Measurements from ENCODE around the gene CCDC182. TPM values are rescaled to one million over a fixed set of nuclear protein-coding genes. Genes with fewer than 3 reads are reported as not detected.

The CCDC182 gene
- not detected for total RNA-seq

DNA sequence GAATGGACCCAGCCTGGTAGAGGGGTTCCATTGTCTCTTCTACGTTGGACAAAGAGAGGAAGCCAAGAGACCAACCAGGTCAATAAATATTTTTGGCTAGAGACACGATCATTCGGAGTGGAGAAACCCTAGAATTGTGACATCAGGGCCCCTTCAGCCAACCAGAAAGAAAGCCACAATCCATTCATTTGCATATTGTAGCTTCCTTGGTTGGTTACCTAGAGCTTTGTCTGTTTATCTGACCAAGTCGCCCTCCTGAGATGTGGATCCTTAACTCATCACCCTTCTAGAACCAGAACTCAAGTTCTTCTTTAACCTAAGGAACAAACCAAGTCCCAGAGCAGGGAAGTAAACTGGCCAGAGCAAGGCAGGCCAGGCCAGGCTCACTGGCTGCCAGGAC lies at the start of gene CCDC182:
Gene CCDC182 (minus strand): TSS at position 58 of the 400 bp plus-strand sequence. CDS start 27 bp downstream, at position 31.
- DNase-seq (ENCODE audit: low spot score), result no peak

DNA sequence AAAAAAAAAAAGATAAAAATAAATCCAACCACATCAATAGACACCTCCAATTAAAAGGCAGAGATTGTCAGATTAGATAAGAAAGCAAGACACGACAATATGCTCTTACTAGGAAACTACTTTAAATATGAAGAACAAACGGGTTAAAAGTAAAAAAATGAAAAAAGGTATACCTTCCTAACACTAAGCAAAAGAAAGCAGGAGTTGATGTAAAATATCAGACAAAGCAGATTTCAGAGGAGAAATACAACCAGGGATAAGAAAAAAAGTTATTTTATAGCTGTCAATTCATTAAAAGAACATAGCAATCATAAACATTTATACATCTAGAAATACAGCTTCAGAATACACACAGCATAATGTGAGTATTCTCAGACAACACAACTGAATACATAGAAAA lies 49.7 kb upstream of the CCDC182 start:
- no peak for DNase-seq (ENCODE audit: low spot score)

GRCh38 chr17:57788725-57789124 lies 43.6 kb upstream of the CCDC182 start:
- no peak for DNase-seq (ENCODE audit: low spot score)

DNA sequence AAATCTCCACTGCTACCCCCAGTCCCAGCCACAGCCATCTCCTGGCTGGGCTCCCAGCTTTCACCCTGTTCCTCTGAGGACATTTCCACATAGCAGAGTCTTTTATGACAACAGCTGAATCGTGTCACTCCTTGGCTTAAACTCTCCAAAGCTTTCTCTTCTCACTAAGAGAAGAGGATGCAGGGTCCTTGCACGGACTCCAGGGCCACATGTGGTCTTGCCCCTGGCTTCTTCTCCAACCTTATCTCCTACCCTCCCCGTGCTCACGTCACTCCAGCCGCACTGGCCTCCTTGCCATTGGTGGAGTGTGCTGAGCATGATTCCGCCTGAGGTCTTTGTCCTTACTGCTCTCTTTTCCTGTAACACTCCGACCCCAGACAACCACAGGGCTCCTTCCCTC lies 39.9 kb upstream of the CCDC182 start:
- DNase-seq (ENCODE audit: low spot score), result peak; percentile 36

GRCh38 chr17:57784226-57784895 lies 39.3 kb upstream of the CCDC182 start:
- no peak for DNase-seq (ENCODE audit: low spot score)

- DNase-seq (ENCODE audit: low spot score), result peak; percentile 67
These were observed 38.2 kb upstream of the CCDC182 start for GRCh38 chr17:57783338-57783742.

DNA sequence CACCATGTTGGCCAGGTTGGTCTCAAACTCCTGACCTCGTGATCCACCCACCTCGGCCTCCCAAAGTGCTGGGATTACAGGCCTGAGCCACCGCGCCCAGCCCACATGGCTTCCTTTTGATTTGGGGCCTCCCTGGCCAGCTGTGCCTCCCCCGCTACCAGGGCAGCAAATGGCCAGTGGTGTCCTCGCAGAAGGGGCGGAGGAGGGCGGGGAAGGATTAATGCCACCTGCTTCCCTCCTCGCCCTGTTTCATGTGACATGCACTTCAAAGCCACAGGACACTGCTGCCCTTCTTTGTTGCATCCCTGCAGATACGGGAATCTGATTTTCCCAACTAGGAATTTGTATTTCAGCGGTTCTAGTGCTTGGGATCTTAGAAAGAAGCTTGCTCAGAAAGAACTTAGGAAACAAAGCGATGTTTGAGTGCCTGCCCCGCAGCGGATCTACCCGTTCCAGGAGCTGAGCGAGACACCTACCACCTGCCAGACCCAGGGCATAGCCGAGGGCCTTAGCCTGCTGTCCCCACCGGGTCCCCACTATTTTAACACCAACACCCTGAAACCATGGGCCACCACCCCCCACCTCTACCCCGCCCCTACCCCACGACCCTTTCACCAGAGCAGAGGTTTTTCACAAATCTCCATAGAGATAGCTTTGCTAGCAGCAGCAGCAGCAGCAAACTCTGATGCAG lies 37.7 kb upstream of the CCDC182 start:
- no peak for DNase-seq (ENCODE audit: low spot score)

GRCh38 chr17:57782062-57782490 lies 37.0 kb upstream of the CCDC182 start:
- DNase-seq (ENCODE audit: low spot score), result no peak

- DNase-seq (ENCODE audit: low spot score), result no peak
These were observed 36.4 kb upstream of the CCDC182 start for GRCh38 chr17:57781386-57782061.

DNA sequence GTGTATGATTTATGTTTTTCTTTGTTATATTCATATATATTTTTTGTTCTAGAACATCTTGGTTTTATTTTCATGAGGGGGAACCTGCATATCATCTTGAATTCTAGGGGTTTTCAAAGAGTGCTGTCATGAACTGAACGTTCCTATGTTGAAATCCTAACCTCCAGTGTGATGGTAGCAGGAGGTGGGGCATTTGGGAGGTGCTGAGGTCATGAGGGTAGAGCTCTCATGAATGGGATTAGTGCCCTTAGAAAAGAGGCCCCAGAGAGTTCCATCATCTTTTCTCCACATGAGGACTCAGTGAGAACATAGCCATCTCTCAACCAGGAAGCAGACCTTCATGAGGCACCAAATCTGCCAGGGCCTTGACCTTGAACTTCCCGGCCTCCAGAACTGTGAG lies 34.6 kb upstream of the CCDC182 start:
- DNase-seq (ENCODE audit: low spot score), result no peak

DNA sequence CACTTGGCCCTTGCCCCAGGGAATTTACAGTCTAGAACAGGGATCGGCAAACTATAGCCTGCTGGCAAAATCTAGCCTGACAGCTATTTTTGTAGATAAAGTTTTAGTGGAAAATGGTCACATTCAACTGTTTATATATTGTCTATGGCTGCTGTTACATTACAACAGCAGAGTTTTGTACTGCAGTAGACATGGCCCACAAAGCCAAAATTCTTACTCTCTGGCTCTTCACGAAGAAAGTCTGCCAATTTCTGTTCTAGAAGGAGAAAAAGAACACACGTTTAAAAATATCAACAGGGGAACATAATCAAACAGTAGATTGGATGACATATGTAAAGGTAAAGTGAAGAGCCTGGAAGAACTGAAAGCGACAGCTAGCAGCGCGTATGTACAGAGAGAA lies 33.2 kb upstream of the CCDC182 start:
- no peak for DNase-seq (ENCODE audit: low spot score)

GRCh38 chr17:57776366-57776765 lies 31.3 kb upstream of the CCDC182 start:
- no peak for DNase-seq (ENCODE audit: low spot score)

DNA sequence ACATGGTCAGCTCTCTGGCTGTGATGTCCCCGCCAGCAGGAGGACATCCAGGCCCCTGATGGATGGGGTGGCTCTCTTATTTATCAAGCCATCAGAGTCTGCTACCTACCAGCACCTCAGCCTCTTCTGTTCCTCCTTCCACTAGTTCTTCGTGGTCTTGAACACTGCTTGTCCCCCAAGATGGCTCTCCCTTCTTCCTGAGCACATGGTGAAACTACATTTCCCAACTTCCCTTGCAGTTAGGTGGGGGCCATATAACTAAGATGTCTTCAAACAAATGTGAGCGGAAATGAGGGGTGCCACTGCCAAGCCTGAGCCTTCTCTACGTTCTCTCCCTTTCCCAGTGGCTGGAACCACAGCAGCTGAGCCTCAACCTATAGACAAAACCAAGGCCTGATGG lies 29.8 kb upstream of the CCDC182 start:
- no peak for DNase-seq (ENCODE audit: low spot score)

DNA sequence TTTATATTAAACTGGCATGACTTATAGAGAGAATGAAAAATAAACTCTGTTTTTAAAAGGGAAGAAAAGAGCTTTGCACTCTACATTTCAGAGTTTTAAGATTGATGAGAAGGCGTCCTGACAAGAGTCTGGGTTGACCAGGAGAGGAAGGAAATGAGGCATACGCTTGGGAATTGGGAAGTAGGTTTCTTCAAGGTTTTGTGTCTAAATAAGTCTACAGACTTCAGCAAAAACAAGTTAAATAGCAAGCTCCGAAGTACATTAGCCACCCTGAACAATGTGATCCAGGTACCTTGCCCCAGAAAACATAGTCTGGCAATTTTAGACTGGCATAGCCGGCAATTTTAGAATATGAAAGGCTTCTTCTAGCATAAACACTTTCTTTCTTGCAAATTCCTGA lies 28.5 kb upstream of the CCDC182 start:
- DNase-seq (ENCODE audit: low spot score), result no peak

- no peak for DNase-seq (ENCODE audit: low spot score)
These were observed 27.7 kb upstream of the CCDC182 start for GRCh38 chr17:57772774-57773173.

GRCh38 chr17:57767561-57767960 lies 22.5 kb upstream of the CCDC182 start:
- DNase-seq (ENCODE audit: low spot score), result no peak

- DNase-seq (ENCODE audit: low spot score), result no peak
These were observed 21.3 kb upstream of the CCDC182 start for GRCh38 chr17:57766318-57766943.

DNA sequence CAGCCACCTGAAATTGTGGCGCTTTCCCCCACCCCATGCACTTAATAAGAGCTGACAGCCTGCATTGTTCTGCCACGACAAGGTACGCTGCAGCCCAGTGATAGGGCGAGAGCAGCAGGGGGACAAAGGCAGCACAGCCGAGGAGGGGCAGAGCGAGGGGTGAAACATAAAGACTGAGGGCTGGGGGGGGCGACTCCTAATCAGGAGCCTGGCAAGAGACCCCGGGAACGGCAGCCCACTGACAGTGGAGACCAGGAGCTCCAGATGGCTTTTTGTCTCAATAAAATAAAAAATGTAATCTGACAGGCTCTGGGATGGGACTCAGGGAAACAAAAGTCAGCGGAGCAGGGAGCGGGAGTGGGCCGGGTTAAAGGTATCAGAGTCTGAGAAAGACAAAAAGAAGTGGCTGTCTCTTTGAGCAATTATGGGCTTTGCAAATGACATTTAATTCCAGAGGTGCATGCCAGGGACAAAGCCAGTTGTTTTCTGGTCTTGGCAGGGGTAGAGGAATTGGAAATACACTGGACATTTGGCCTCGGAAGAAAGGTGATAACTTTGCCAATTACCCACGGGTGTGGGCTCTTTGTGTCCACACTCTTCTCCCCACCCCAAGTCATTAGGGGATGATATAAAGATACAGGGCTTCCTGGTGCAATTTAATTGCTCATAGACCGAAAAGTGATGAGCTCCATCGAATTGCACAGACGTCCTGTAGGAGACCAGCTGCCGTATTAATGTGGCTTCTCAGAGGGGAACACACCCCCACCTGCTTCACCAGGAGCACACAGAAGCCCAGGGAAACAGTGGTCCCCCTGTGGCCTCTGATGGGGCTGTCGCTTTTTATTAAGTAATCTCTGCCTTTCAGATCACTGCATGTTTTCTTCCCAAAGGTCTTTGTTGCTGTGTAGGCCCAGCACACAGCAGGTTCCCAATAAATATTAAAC lies 17.6 kb upstream of the CCDC182 start:
- DNase-seq (ENCODE audit: low spot score), result no peak

DNA sequence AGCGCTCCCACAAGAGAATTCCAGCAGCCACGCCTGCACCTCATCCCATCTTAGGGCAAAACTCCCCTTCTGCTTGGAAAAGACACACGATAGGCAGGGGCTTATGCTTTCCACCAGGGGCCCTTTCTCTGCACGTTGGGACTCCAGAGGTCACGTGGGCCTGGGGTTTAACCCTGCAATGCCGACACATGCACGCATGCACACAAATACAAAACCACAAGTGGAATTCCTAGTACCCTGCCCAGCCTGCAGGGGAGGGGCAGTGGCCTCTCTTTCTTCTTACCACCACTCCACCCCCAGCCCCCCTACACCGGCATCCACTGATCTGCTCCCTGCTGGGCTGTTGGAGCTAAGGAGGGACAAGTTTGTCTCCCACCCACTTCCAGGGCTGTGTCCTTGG lies 16.8 kb upstream of the CCDC182 start:
- no peak for DNase-seq (ENCODE audit: low spot score)

- no peak for DNase-seq (ENCODE audit: low spot score)
These were observed 14.9 kb upstream of the CCDC182 start for GRCh38 chr17:57760046-57760445.

DNA sequence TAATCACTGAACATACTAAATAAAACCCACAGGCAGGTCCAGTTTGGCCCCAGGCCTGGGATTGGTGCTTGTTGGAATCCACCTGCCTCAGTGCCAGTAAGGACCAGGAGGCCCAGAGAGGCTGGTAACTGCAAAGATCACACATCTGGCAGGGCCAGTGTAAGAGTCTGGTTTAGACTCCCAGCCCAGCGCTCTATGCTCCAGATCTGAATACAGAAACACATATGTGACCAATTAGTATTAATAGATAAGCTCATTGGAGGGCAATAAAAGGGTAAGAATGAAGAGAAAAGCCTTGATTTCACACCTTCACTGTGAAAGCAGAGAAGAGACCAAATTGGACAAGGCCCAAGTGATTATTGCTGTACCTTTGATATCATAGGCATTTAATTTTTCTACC lies 13.6 kb upstream of the CCDC182 start:
- DNase-seq (ENCODE audit: low spot score), result no peak

Measured in mucosa of gallbladder (tissue), 1 donor.